GM11168 (cell line): ENCODE measurements around the gene ZGLP1.
"Not testable (repeated sequence)": the region's sequence is repeated elsewhere in the genome, so short reads cannot be mapped to it uniquely, and the experiment has no call there.

Experiments used
- in situ Hi-C: fragments of 300-500 bp; cut with MboI; formaldehyde crosslinking; loops from one replicate; pipeline ENCODE4 v1.12.0; 2022; ENCODE audit warnings: low sequenced_read_pairs; ENCODE audit not compliant: unreplicated experiment

Gene ZGLP1

GRCh38 chr19:10283301-10284064 lies 26.1 kb downstream of the ZGLP1 start:
- in situ Hi-C loops: no loop called here

- in situ Hi-C loops: not testable (repeated sequence)
Observed at GRCh38 chr19:10282043-10282442, 27.6 kb downstream of the ZGLP1 start.

GRCh38 chr19:10279737-10280442 lies 29.7 kb downstream of the ZGLP1 start:
- in situ Hi-C loops: no loop called here

GRCh38 chr19:10278935-10279334 lies 30.7 kb downstream of the ZGLP1 start:
- in situ Hi-C loops: no loop called here

- in situ Hi-C loops: no loop called here
Observed at GRCh38 chr19:10277795-10278589, 31.6 kb downstream of the ZGLP1 start.

- in situ Hi-C loops: loop anchor here (5.0 kb wide), 1 partner anchor 113 kb away; no protein-coding TSS in a partner anchor
Observed at GRCh38 chr19:10274589-10274988, 35.0 kb downstream of the ZGLP1 start.

GRCh38 chr19:10271543-10272086 lies 38.0 kb downstream of the ZGLP1 start:
- in situ Hi-C loops: loop anchor here (5.0 kb wide), 1 partner anchor 116 kb away; no protein-coding TSS in a partner anchor

- in situ Hi-C loops: loop anchor here (5.0 kb wide), 1 partner anchor 116 kb away; no protein-coding TSS in a partner anchor
Observed at GRCh38 chr19:10270616-10271394, 38.8 kb downstream of the ZGLP1 start, which contains the start of gene ICAM1. Gene ICAM1, plus strand, starts transcription at chr19:10271120. Its CDS starts 40 bp downstream, at chr19:10271160.

GRCh38 chr19:10270180-10270615 lies 39.4 kb downstream of the ZGLP1 start:
- in situ Hi-C loops: loop anchor here (5.0 kb wide), 1 partner anchor 117 kb away; no protein-coding TSS in a partner anchor

- in situ Hi-C loops: loop anchor here (5.0 kb wide), 2 partner anchors 38 to 118 kb away; partner anchors contain the start of gene ZGLP1
Observed at GRCh38 chr19:10269333-10270179, 40.1 kb downstream of the ZGLP1 start.

- in situ Hi-C loops: loop anchor here (5.0 kb wide), 1 partner anchor 39 kb away; the partner anchor contains the start of gene ZGLP1
Observed at GRCh38 chr19:10268071-10268470, 41.5 kb downstream of the ZGLP1 start.

GRCh38 chr19:10266706-10267105 lies 42.9 kb downstream of the ZGLP1 start:
- in situ Hi-C loops: loop anchor here (5.0 kb wide), 1 partner anchor 41 kb away; the partner anchor contains the start of gene ZGLP1

- in situ Hi-C loops: no loop called here
Observed at GRCh38 chr19:10262771-10263170, 46.8 kb downstream of the ZGLP1 start.

- in situ Hi-C loops: no loop called here
Observed at GRCh38 chr19:10260141-10260584, 49.5 kb downstream of the ZGLP1 start.

- in situ Hi-C loops: no loop called here
Observed at GRCh38 chr19:10259162-10259905, 50.3 kb downstream of the ZGLP1 start.

GRCh38 chr19:10258080-10258710 lies 51.4 kb downstream of the ZGLP1 start:
- in situ Hi-C loops: no loop called here
